OCI-M2 (cell line): ENCODE data around the gene LGALS14.
A peak's percentile ranks its signal among the peaks of the same experiment; 100 is the strongest.
"Not testable (repeated sequence)": the region's sequence is repeated elsewhere in the genome, so short reads cannot be mapped to it uniquely, and the experiment has no call there.

Source experiments
- DNase-seq: peaks from one replicate; lab custom pipeline; 2025; ENCODE audit not compliant: unreplicated experiment; lab: John Stamatoyannopoulos, UW

The LGALS14 gene, protein sequence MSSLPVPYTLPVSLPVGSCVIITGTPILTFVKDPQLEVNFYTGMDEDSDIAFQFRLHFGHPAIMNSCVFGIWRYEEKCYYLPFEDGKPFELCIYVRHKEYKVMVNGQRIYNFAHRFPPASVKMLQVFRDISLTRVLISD

GRCh38 chr19:39704181-39705044 lies at the start of gene LGALS14:
TSS of gene LGALS14 (plus strand) at chr19:39704481. CDS start at chr19:39704529, 48 bp downstream.
- no peak for DNase-seq

- DNase-seq, result no peak
Observed at GRCh38 chr19:39655613-39656012, 48.7 kb upstream of the LGALS14 start, which contains the start of gene LGALS16. TSS of gene LGALS16 (plus strand) at chr19:39655913. CDS start at chr19:39655962, 49 bp downstream.

GRCh38 chr19:39659791-39660190 lies 44.5 kb upstream of the LGALS14 start:
- DNase-seq, result no peak

DNA sequence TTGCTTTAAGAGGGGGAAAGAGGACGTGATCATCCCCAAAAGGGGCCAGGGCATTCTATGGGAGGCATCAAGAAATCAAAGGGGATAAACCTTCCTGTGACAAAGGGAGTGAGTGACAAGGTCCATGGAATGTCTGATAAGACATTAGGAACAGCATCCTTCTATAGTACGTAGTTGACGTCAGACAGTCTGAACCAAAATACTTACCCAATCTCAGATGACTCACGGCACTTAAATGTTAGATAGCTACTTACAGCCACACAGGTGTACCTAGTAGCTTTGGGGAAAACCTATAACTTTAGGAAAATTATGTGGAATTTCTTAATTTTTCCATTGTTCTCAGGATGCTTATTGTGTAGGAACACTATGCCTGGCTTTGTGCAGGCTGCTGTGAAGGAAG lies 43.6 kb upstream of the LGALS14 start:
- no peak for DNase-seq

DNA sequence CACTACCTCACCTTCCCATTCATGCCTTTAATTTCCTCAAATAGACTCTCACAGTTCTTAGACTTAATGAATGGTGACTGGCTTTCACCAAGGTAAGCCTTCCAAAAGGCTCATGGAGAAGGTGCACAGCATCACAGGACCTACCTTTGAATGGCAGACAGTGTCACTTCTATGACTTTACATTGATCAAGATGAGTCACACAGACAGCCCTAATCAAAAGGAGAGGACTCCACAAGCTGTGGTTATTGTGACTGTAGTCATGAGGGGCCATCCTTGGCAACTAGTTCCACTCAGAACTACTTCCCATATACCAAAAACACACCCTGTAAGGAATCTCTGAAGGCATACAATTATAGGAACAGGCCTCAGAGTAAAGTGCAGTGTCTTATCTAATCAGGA lies 42.7 kb upstream of the LGALS14 start:
- no peak for DNase-seq

DNA sequence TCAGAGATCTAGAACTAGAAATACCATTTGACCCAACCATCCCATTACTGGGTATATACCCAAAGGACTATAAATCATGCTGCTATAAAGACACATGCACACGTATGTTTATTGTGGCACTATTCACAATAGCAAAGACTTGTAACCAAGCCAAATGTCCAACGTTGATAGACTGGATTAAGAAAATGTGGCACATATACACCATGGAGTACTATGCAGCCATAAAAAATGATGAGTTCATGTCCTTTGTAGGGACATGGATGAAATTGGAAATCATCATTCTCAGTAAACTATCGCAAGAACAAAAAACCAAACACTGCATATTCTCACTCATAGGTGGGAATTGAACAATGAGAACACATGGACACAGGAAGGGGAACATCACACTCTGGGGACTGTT lies 34.4 kb upstream of the LGALS14 start:
- DNase-seq, result not testable (repeated sequence)

GRCh38 chr19:39670998-39671397 lies 33.3 kb upstream of the LGALS14 start:
- DNase-seq, result no peak

DNA sequence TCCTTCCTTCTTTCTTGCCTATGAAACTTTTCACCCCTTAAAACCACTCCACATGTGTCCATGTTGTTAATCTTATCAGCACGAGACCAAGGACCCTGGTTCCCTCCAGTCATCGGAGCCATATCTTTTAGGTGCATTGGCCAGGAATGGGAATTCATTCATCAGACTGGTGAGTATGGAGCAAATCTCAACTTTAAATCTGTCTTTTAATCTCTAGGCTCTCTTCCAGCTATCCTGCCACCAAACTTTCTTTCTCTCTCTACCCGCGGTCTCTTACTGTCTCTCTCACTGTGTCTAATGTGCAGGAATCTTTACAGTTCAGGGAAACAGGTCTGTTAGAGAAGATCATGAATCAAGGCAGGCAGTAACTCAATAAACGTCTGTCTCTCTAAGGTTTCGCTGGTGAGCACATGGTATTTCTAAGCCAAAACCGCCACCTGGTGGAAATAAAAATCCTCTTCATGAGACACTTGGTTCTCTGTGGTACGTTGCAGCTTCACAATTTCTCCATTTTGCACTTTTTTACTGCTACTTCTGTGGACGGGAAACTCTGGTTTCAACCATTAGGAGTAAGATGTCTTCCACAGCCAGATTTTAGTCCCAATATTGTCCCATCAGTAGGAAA lies 32.4 kb upstream of the LGALS14 start:
- DNase-seq, result peak; percentile 56

DNA sequence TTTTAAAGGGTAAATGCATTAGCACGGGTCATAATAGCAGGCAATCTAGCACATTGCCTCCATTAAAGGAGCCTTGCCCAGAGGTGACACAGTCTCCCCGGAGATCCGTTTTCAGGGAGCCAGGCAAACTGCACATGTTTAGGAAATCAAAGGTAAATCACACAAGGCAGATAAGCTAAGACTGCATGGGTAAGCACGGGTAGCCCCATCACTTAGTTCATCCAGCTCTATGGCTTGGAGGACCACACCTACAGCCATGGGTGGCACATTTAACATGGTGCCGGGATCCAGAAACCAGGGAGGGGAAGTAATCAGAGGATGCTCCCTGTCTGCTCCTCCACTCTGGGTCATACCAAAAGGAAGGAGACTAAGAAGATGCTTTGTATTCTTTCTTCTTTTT lies 31.8 kb upstream of the LGALS14 start:
- no peak for DNase-seq

DNA sequence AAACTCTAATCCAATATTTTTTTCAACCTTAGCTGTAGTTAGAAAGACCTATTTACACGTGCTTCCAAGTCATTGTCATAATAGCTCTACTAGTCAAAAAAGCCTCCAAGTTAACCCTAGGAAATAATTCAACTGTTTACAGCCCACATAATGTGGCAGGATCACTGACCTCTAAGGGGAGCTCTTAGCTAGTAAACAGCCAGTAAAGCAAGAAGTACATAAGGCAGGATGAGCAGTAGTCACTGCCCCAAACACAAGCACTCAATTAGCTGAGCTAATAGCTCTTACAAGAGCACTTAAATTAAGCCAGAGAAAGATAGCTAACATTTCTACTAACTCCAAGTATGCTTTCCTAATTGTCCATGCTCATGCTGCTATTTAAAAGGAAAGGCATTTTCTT lies 30.4 kb upstream of the LGALS14 start:
- DNase-seq, result not testable (repeated sequence)

- no peak for DNase-seq
Observed at GRCh38 chr19:39676004-39676403, 28.3 kb upstream of the LGALS14 start.

DNA sequence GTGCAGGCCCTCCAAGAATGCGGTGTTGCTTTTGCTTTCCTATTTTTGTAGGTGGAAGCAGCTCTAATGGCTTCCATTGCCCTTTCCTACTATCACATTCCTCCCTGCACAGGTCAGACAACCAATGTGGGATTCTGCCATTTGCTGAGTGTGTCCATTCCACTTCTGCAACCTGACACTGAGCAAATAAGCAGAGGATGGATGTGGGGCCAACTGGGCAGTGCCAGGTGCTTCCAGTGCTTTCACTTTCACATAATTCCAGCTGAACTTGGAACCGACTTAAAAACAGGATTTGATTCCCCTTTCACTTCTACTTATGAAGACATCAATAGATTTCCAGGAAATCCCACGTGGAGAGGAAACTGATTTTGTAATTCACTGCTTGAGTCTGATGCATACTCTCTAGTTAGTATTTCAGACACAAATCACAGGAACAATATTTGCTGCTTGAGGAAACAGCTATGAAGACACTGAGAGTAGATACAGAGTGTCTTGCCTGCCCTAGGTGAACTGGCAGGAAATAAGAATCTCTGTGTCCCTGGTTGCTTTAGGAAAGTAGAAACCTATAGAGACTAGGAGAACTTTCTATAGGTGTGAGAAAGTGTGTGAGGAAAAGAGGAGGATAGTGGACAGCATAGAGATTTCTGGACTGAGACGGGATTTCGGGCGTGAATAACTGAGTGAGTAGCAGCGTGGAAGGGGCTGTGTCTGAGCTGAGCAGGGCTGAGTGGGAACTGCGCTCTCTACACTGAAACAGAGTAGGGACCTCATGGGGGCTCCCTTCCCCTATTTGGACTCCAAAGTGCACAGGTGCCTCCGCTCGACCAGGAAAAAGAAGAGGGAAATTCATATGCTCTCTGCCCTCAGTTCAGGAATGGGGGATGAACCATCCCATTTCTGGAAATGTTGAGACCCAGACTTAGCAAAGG lies 26.1 kb upstream of the LGALS14 start:
- DNase-seq, result no peak

DNA sequence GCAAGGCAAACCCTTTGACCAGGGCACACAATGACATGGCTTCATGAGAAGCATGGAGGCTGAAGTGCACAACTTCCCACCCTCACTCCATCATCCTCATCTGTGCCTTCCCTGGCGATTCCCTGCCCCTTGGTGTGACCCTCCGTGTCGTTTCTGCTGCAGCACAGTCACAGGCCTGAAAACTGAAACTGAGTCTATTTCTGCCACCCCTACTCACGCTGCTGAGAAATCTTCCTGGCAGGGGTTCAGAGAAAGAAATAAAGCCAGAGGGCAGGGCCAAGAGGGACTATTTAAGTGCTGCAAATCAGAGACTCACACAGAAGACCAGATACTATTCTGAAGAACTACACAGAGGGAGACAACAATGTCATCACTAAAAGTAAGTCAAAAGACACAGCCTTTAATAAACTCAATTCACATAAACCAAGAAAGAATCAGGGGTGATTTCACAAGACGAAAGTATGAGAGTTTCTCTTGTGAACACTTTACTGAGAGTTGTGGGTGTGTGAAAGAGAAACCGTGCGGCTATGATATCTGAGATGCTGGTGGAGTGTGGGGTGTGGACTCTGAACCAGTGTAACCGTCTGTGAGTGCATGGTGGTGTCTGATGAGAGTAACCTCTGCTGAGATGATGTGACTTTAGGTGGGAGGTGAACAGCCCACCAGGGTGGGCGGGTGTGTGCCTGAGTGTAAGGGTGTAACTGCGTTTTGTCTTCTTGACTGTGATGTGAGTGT lies 25.1 kb upstream of the LGALS14 start:
- no peak for DNase-seq

DNA sequence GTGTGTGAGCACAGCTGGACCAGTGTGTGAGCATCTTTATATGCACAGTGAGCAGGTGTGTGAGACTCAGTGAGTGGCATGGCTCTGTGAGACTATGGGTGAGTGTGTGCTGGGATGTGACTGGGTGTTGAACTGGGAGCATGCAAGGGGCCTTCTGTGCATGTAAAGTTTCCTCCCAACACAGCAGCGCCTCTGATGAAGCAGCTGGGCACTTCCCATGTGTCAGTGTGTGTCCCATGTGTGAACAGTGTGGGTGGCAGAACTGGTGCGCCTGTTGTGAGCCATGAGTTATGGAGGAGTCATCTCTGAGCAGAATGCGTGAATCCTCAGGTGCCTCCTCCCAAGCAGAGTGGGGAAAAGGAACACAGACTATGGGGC lies 24.5 kb upstream of the LGALS14 start:
- DNase-seq, result no peak

GRCh38 chr19:39680593-39680992 lies 23.7 kb upstream of the LGALS14 start:
- no peak for DNase-seq

- DNase-seq, result no peak
Observed at GRCh38 chr19:39681416-39681815, 22.9 kb upstream of the LGALS14 start.

DNA sequence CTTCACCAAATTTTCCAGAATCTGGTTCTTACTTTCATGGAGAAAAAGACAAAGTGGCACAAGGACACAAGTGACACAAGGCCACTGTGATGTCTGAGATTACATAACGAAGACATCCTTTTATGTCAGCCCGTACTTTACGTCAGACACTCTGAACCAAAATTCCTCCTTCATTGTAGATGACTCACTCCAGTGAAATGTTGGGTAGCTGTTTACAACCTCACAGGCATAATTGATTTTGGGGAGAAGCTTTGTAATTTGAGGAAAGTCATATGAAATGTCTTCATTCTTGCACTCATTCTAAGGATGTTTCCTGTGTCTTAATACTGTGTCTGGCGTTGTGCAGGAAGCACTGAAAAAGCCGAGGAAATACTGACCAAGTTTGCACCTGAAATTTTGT lies 20.0 kb upstream of the LGALS14 start:
- no peak for DNase-seq

DNA sequence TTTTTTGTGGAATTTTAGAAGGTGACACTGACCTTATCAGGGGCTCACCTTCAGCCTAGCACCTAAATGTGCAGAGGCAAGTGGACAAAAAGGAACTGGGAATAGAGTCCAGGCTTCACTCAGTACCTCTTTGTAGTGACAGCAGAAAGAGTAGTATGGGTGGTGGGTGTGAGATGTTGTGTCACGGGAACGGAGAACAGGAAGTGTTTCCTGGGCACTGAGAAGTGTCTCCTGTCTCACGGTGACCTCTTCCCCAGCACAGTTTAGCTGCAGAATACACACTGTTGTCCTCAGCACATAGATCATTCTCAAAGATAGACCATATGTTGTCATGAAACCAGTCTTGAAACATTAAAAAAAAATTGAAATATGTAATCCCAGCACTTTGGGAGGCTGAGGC lies 17.5 kb upstream of the LGALS14 start:
- no peak for DNase-seq

GRCh38 chr19:39688637-39689036 lies 15.6 kb upstream of the LGALS14 start:
- not testable (repeated sequence) for DNase-seq

DNA sequence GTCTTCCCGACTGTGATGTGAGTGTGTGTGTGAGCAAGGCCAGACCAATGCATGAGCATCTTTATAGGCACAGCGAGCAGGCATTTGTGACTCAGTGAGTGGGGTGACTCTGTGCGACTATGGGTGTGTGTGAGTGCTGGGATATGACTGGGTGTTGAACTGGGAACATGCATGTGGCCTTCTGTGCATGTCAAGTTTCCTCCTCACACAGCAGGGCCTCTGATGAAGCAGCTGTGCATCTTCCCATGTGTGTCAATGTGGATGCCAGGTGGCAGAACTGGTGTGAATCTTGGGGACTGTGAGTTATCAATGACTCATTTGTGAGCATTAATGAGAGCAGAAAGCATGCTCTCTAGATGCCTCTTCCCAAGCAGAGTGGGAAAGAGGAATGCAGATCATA lies 12.1 kb upstream of the LGALS14 start:
- no peak for DNase-seq
